ENCODE results near the gene C17orf100. TPM values are rescaled to one million over a fixed set of nuclear protein-coding genes. Genes with fewer than 3 reads are reported as not detected.

Gene C17orf100
- total and polyA plus RNA-seq, 2 of the 13 experiments (the other 11 are each of a cell fraction or from before 2014, with no cell fraction given) = 3.6 to 8.7 TPM

DNA sequence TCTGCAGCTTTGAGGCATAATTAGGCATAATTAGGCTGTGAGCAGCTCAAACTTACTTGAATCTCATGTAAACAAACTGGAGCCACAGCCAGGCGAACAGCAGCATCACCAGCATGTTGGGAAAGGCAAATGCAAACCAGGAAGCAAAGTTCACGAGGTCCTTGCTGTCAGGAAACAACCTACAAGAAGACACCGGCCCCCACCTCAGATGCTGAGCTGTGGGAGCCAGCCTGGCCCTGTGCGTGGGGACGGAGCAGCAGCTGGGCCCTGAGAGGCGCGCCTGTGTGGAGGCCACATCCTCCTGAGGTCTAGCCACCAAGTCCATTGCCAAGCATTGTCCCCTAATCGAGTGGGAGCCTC, 49.4 kb downstream of the C17orf100 start (continued):
- TF ChIP-seq HIVEP1 (CRISPR knock-in tag; IDR thresholded peaks at IDR 0.05) (no peak; the same call in 1 of the 2 replicates), ZFP1 (CRISPR knock-in tag; IDR thresholded peaks at IDR 0.05) (no peak), ERF (CRISPR knock-in tag; IDR thresholded peaks at IDR 0.05) (no peak; the same call in 1 of the 2 replicates), MYNN (CRISPR knock-in tag; IDR thresholded peaks at IDR 0.05; ENCODE audit: low read depth) (no peak), GABPA (IDR thresholded peaks at IDR 0.05; ENCODE audit: low read depth, low read length) (no peak), GABPA (CRISPR knock-in tag; IDR thresholded peaks at IDR 0.05; ENCODE audit: low read depth) (no peak), MIER2 (CRISPR knock-in tag; IDR thresholded peaks at IDR 0.05) (no peak), ZNF367 (CRISPR knock-in tag; IDR thresholded peaks at IDR 0.05; ENCODE audit: borderline replicate concordance) (no peak), KLF13 (CRISPR knock-in tag; IDR thresholded peaks at IDR 0.05) (no peak), FOXA3 (CRISPR knock-in tag; IDR thresholded peaks at IDR 0.05) (peak; percentile 34; the same call in 1 of the 2 replicates), ZNF552 (CRISPR knock-in tag; IDR thresholded peaks at IDR 0.05; ENCODE audit: borderline replicate concordance) (no peak), MIER3 (CRISPR knock-in tag; IDR thresholded peaks at IDR 0.05; ENCODE audit: borderline replicate concordance) (peak; percentile 34; the same call in 1 of the 2 replicates), TAF15 (IDR thresholded peaks at IDR 0.05; ENCODE audit: low read depth, low read length, poor library complexity, severe bottlenecking) (no peak), TOPORS (CRISPR knock-in tag; IDR thresholded peaks at IDR 0.05) (no peak), ZNF142 (CRISPR knock-in tag; IDR thresholded peaks at IDR 0.05) (no peak), ZFX (CRISPR knock-in tag; IDR thresholded peaks at IDR 0.05; ENCODE audit: low read depth) (no peak; the same call in 1 of the 2 replicates), RBFOX2 (IDR thresholded peaks at IDR 0.05; ENCODE audit: low read depth, low read length) (peak; percentile 64), ZNF136 (CRISPR knock-in tag; IDR thresholded peaks at IDR 0.05; ENCODE audit: low read depth) (no peak), THAP9 (CRISPR knock-in tag; IDR thresholded peaks at IDR 0.05; ENCODE audit: borderline replicate concordance) (no peak), ZNF839 (CRISPR knock-in tag; IDR thresholded peaks at IDR 0.05; ENCODE audit: borderline replicate concordance) (no peak)
- TF ChIP-seq, protein P1, sequence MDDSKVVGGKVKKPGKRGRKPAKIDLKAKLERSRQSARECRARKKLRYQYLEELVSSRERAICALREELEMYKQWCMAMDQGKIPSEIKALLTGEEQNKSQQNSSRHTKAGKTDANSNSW (CRISPR knock-in tag; IDR thresholded peaks at IDR 0.05; ENCODE audit: borderline replicate concordance) = no peak
- TF ChIP-seq, protein P2, sequence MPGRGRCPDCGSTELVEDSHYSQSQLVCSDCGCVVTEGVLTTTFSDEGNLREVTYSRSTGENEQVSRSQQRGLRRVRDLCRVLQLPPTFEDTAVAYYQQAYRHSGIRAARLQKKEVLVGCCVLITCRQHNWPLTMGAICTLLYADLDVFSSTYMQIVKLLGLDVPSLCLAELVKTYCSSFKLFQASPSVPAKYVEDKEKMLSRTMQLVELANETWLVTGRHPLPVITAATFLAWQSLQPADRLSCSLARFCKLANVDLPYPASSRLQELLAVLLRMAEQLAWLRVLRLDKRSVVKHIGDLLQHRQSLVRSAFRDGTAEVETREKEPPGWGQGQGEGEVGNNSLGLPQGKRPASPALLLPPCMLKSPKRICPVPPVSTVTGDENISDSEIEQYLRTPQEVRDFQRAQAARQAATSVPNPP (CRISPR knock-in tag; IDR thresholded peaks at IDR 0.05) = no peak
